Adipose tissue (tissue), 3 donors: ENCODE measurements around the gene PARP1. TPM values are rescaled to one million over a fixed set of nuclear protein-coding genes. Genes with fewer than 3 reads are reported as not detected.

Source experiments
- H3K27ac ChIP-seq: one replicate; pipeline ENCODE4 v1.5.1; 2013; ENCODE audit warnings: low read depth, low read length
- WGBS, 3 donors: extraction: QIAGEN DNeasy Blood & Tissue Kit; methylation state at CpG; one replicate each; pipeline ENCODE4 v1.1.7; 2013; 5-methylcytosine and 5-hydroxymethylcytosine counted together
- polyA plus RNA-seq, 3 donors: library from polyadenylated mRNA; stranded (reverse); fragments of 200-250 nt; gene quantifications; one replicate each; pipeline ENCODE4 v1.2.3, GENCODE V29; 2013
- donor health status: healthy with polysubstance abuse.
- donor health status: Bipolar disorder and iron deficiency.
- donor health status: healthy.

The PARP1 gene
- polyA plus RNA-seq: 10 to 100 TPM; 26.5 to 43.8 (median 31.3) TPM

DNA sequence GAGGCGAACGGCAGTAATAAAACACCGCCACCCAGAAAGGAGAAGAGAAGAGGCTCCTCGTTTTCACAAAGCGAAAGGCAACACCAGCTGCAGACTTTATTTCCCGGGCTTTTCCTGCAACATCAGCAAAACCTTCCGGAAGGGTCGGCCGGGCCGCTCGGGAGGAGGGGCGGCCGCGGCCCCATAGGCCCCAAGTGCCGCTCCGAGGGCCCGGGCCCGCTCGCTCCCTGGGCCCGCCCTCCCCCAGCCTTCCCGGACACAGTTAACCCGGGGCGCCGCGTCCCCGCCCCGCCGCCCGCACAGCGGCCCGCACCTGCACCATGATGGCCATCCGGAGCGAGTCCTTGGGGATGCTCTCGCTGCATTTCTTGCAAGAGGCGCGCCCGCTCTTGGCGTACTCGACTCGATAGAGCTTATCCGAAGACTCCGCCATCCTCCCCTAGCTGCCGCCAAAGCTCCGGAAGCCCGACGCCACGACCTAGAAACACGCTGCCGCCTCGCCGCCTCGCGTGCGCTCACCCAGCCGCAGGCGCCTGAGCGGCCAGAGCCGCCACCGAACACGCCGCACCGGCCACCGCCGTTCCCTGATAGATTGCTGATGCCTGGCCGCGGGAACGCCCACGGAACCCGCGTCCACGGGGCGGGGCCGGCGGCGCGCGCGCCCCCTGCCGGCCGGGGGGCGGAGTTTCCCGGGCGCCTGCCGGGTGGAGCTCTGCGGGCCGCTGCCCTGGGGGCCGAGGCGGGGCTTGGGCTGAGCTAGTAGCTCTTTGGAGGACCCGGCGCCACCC is at the start of gene PARP1:
PARP1 (minus strand) TSS at position 597 of the 788 bp plus-strand sequence; CDS start at position 433, 164 bp downstream.
- no peak within 1 kb of the TSS for H3K27ac ChIP-seq
- WGBS, 3 donors: 0 to 1% (median 1%) methylated on average over 87 to 90 of the region's 90 CpGs

DNA sequence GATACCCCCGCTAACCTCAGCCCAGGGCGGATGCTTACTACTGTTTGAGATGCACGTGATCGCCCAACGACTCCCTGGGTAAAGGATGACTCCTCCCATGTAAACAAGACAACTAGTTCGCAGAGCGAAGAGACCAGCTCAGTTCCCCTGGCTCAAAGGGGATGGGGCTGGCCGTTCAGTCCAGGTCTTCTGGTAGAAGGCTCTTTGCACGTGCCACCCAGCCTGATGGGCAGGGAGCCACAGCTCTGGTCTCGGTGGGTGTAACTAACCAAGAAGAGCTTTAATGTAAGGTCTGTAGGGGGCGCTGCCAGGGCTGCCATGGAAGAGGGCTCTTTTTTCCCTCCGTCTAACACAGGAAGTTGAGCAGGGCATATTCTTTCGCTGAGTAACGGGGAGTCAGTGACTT is 49.4 kb upstream of the PARP1 start:
- no peak overlapping the region for H3K27ac ChIP-seq
- WGBS, 3 donors: 41 to 57% (median 44%) methylated on average over 14 of the region's 14 CpGs

DNA sequence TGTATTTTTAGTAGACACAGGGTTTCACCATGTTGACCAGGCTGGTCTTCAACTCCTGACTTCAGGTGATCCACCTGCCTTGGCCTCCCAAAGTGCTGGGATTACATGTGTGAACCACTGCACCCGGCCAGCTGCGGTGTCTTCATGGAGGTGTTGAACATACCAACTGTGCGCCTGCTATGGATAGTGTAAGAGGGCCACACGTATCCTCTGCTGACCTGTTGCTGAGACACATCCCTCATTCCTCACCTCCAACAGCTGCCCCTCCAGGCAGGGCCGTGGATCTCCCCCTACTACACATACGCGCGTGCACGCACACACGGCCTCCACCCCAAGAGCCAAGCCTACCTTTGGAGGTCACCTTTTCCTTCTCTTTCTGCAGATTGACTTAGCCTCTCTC is 48.0 kb upstream of the PARP1 start:
- WGBS, 3 donors: 92 to 96% (median 95%) methylated on average over 10 of the region's 10 CpGs
- H3K27ac ChIP-seq: no peak overlapping the region

DNA sequence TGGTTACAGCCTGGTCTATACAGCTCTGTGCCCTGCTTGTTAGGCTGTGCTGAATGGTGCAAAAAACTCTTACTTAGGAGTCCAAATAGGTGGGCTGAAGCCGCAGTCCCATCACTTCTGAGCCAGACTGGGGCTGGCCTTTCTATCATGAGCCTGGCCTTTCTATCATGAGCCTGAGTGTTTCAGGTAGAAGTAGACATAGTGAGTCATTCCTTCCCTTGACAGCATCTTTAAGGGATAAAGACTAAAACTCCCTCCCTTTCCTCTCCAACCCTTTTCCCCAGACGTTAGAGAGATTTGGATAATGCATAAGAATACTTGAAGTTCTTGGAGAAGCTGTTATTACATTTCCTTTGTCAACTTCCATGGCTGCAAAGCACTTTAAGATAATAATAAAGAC is 46.5 kb upstream of the PARP1 start:
- 63 to 70% (median 65%) methylated on average over 2 of the region's 2 CpGs for WGBS, 3 donors

DNA sequence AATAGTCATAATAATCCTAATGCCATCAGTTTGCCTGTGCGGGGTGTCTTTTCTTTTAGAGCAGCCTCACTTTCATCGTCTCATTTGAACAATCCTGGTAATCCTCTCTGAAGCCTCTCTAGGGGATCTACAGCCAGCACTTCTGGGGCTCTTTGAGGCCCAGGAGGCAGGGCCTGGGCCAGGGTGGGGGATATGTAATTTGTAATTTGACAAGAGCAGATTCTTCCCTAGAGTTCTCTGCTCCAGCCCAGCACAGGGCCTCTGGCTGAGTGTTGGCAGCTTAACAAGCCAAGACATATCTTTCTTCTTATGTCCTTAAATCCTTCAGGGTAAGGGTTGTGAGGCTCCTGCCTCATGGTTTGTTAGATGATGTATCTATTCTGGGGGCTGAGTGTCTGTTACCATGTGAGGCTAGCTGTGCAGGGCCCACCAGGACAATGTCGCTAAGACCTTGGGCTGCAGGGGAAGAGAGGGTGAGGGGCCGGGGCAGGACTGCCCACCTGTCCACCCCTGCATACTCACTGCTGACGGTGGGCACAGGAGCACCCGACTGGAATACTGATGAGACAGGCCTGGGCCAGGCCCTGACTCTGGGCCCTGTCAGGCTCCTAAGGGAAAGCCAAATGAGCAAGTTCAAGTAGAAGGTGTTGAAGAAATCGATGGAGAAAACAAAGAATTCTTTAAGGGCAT is 45.3 kb upstream of the PARP1 start:
- H3K27ac ChIP-seq: no peak overlapping the region
- WGBS, 3 donors: 87 to 90% (median 89%) methylated on average over 7 of the region's 7 CpGs

More for the DNA sequence above, 46.5 kb upstream of the PARP1 start:
- H3K27ac ChIP-seq: no peak overlapping the region

- H3K27ac ChIP-seq: no peak overlapping the region
These were observed 42.8 kb upstream of the PARP1 start for GRCh38 chr1:226450688-226451087.

GRCh38 chr1:226449823-226450222 is 41.9 kb upstream of the PARP1 start:
- WGBS, 3 donors: 72 to 76% (median 74%) methylated on average over 5 of the region's 5 CpGs
- no peak overlapping the region for H3K27ac ChIP-seq

More at GRCh38 chr1:226450688-226451087, 42.8 kb upstream of the PARP1 start:
- WGBS, 3 donors: 70 to 79% (median 72%) methylated on average over 2 of the region's 2 CpGs

DNA sequence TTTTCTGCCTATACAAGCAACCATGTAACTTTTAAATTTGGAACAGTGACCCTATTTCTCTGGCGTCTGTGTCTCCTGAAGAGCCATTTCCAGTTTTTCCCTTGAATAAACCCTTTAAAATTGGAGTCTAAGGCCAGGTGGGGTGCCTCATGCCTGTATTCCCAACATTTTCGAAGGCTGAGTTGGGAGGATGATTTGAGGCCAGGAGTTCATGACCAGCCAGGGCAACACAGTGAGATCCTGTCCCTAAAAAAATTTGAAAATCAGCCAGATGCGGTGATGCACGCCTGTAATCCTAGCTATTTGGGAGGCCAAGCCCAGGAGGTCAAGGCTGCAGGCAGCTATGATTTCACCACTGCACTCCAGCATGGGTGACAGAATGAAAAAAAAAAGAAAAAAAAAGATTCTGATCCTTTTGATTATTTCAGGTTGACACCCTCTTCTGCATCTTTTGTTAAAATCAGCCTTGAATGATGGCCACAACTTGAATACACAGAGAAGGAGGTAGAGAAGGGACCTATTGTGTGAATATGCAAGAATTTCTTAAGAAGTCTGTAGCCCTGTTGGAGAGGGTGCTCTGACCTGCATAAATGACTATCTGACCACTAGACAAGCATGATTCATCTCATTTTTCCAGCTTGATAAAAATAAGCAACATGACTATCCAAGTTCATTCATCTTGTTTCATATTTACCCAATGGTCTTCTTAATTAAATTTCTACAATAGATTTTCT is 40.2 kb upstream of the PARP1 start:
- WGBS, 3 donors: 72 to 81% (median 74%) methylated on average over 4 of the region's 4 CpGs
- no peak overlapping the region for H3K27ac ChIP-seq

- 72 to 91% (median 88%) methylated on average over 2 of the region's 2 CpGs for WGBS, 3 donors
- no peak overlapping the region for H3K27ac ChIP-seq
These were observed 38.2 kb upstream of the PARP1 start for GRCh38 chr1:226446094-226446493.

DNA sequence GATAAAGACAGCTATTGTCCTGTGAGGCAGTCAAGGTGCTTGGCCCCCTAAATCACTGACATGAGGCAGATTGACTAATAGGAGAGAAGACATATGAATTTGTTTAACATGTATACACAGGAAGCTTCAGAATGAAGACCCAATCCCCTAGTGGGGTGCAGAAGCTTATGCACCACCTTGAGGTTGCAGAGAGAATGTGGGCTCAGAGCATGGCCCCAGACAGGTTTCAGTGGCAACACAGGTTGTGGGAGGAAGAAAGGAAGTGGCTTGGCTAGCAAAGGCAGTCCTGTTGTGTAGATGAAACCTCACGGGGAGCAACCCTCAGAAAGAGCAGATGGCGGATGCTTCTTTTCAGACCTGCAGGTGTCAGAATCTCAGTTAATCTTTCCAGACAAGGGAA is 37.0 kb upstream of the PARP1 start:
- H3K27ac ChIP-seq: no peak overlapping the region
- 45 to 76% (median 47%) methylated on average over 2 of the region's 2 CpGs for WGBS, 3 donors

GRCh38 chr1:226443439-226443838 is 35.5 kb upstream of the PARP1 start:
- H3K27ac ChIP-seq: no peak overlapping the region
- 84 to 92% (median 85%) methylated on average over 3 of the region's 3 CpGs for WGBS, 3 donors

DNA sequence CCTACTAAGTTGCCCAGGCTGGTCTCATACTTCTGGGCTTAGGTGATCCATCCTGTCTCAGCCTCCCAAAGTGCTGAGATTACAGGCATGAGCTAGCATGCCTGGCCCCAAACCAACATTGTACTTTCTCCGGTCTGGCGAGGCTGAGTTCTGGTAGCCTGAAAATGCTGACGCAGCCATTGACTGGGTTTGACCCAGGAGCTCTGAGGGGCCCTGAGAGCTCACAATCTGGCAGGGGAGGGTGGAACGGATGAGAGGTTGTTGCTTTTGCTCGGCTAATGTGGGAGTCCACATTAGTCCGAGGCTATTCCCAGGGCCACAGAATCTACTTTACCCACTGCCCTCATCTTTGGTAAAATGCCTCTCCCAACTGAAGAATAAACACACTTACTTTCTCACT is 35.1 kb upstream of the PARP1 start:
- WGBS, 3 donors: 61 to 79% (median 72%) methylated on average over 6 of the region's 6 CpGs
- H3K27ac ChIP-seq: no peak overlapping the region

GRCh38 chr1:226441629-226442028 is 33.7 kb upstream of the PARP1 start:
- no peak overlapping the region for H3K27ac ChIP-seq
- WGBS, 3 donors: 86 to 92% (median 86%) methylated on average over 6 of the region's 6 CpGs

DNA sequence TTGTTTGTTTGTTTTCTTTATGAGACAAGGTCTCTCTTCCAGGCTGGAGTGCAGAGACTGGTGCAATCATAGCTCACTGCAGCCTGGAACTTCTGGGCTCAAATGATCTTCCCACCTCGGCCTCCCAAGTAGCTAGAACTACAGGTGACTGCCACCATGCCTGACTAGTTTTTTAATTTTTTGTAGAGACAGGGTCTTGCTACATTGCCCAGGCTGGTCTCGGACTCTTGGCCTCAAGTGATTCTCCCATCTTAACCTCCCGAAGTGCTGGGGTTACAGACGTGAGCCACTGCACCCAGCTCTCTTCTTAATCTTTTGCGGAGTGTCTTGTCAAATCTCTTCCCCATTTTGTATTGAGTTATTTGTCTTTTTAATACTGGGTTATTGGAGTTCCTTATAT is 32.6 kb upstream of the PARP1 start:
- H3K27ac ChIP-seq: no peak overlapping the region
- WGBS, 3 donors: 77 to 81% (median 79%) methylated on average over 5 of the region's 5 CpGs

DNA sequence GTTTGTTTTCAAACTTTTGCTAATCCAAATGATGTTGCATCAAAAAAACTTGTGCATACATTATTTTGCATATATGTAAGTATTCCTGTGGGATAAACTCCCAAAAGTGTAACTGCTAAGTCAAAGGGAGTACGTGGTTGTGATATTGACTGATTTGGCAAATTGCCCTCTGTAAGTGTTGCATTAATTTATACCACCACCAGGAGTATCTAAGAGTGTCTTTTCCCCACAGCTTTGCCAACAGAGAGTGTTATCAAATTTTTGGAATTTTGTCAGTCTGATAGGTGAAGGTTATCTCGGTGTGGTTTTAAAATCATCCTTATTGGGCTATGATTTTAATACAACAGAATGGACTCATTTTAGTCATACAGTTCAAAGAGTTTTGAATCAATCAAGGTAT is 30.1 kb upstream of the PARP1 start:
- no peak overlapping the region for H3K27ac ChIP-seq
- 62 to 65% (median 65%) methylated on average over 2 of the region's 2 CpGs for WGBS, 3 donors

DNA sequence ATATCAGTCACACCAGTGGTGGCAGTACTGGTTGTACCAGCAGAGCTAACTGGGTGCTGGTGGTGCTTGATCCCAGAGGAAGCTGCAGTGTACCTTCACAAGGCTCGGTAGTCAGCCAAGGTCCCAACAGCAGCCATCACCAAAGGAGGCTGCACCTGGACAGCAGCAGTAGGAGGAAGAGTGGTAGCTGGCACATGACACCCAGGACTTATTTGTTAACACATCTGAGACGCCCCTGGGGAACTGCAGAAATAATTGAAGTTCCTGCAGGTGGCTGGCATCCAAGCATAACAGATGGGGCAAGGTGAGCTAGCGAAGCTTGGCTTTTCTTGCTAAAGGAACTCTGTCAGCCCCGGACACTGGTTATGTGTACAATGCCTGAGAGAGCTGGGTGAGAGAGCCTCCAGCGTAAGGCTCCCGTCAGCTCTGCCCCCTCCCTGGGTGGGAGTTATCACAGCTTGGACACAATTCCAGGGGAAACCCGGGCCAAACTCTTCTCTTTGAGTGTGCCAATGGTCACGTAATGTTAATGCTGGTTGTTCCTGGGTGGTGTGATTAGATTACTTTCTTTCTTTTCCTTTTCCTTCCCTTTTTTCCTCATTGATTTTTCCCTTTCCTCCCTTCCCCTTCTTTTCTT is 29.1 kb upstream of the PARP1 start:
- H3K27ac ChIP-seq: no peak overlapping the region
- WGBS, 3 donors: 29 to 43% (median 35%) methylated on average over 8 of the region's 8 CpGs

DNA sequence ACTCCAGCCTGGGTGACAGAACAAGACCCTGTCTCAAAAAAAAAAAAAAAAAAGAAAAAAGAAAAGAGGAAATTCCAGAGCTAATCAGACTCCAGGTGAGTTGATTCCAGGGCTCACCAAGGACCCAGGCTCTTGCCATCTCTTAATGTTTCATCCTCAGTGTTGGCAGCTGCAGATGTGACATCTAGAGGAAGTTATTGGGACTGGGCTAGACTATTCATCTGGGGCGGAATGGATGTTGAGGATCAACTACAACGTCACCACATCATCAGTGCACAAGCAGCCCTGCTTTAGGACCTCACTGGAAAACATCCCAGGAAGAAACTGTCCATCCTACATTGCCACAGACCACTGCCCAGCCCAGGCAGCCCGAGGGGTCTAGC is 28.6 kb upstream of the PARP1 start:
- 72 to 79% (median 72%) methylated on average over 3 of the region's 3 CpGs for WGBS, 3 donors
- no peak overlapping the region for H3K27ac ChIP-seq

DNA sequence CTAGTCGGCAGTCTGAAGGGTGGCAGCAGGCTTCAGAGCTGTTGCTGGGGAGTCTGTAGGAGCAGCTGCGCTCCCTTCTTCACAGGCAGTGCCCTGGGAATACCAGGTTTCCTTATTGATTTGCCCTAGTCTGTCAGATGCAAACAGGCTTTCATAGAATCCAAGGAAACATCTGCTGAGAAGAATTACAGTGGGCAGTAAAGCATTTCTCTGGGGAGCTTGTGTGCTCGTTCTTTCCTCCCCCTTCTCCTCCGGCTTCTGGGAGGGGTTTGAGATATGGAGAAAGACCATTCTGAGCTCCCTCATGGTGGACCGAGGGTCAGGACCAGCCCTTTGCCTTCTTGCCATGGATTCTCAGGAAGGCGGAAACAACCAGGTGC is 25.4 kb upstream of the PARP1 start:
- WGBS, 3 donors: 63 to 74% (median 66%) methylated on average over 6 of the region's 6 CpGs
- no peak overlapping the region for H3K27ac ChIP-seq
